NCI-H2196 (cell line): Measurements from ENCODE around the gene GPR25.

ENCODE experiments used
- DNase-seq: peaks from one replicate; lab custom pipeline; 2025; ENCODE audit not compliant: unreplicated experiment; lab: John Stamatoyannopoulos, UW

Gene GPR25

GRCh38 chr1:200893411-200893901 lies 20.7 kb downstream of the GPR25 start:
- no peak for DNase-seq

GRCh38 chr1:200894712-200895442 lies 22.1 kb downstream of the GPR25 start, which contains the start of gene INAVA:
INAVA (plus strand) TSS chr1:200894900; CDS start chr1:200898401, 3,501 bp downstream.
- DNase-seq = no peak

GRCh38 chr1:200895443-200895789 lies 22.6 kb downstream of the GPR25 start:
- no peak for DNase-seq

GRCh38 chr1:200895801-200896530 lies 23.2 kb downstream of the GPR25 start:
- DNase-seq = no peak

- DNase-seq = no peak
These were observed 23.9 kb downstream of the GPR25 start for GRCh38 chr1:200896531-200897196.

GRCh38 chr1:200897259-200897658 lies 24.5 kb downstream of the GPR25 start:
- no peak for DNase-seq

GRCh38 chr1:200899015-200899386 lies 26.2 kb downstream of the GPR25 start:
- DNase-seq = no peak

- DNase-seq = no peak
These were observed 26.7 kb downstream of the GPR25 start for GRCh38 chr1:200899451-200899915.

GRCh38 chr1:200899954-200900867 lies 27.4 kb downstream of the GPR25 start:
- DNase-seq = no peak

GRCh38 chr1:200900877-200901276 lies 28.1 kb downstream of the GPR25 start:
- no peak for DNase-seq

GRCh38 chr1:200901350-200901749 lies 28.6 kb downstream of the GPR25 start:
- DNase-seq = no peak

- no peak for DNase-seq
These were observed 29.1 kb downstream of the GPR25 start for GRCh38 chr1:200901796-200902444.

- DNase-seq = no peak
These were observed 31.0 kb downstream of the GPR25 start for GRCh38 chr1:200903793-200904192.

GRCh38 chr1:200904772-200905171 lies 32.0 kb downstream of the GPR25 start:
- DNase-seq = no peak

- no peak for DNase-seq
These were observed 32.8 kb downstream of the GPR25 start for GRCh38 chr1:200905411-200906052.

GRCh38 chr1:200906491-200906890 lies 33.7 kb downstream of the GPR25 start:
- no peak for DNase-seq

GRCh38 chr1:200907611-200908097 lies 34.9 kb downstream of the GPR25 start:
- no peak for DNase-seq

GRCh38 chr1:200908191-200908868 lies 35.5 kb downstream of the GPR25 start:
- no peak for DNase-seq

GRCh38 chr1:200909071-200909470 lies 36.3 kb downstream of the GPR25 start:
- DNase-seq = no peak
